GM21381 (cell line): ENCODE measurements around the gene DNAH14.
"Not testable (repeated sequence)": the region's sequence is repeated elsewhere in the genome, so short reads cannot be mapped to it uniquely, and the experiment has no call there.

Source experiments
- ATAC-seq: cut with Tn5 transposase; IDR thresholded peaks from one replicate; pipeline ENCODE4 v1.9.1; 2021; ENCODE audit warnings: mild to moderate bottlenecking, moderate library complexity; ENCODE audit not compliant: unreplicated experiment

Gene DNAH14

DNA sequence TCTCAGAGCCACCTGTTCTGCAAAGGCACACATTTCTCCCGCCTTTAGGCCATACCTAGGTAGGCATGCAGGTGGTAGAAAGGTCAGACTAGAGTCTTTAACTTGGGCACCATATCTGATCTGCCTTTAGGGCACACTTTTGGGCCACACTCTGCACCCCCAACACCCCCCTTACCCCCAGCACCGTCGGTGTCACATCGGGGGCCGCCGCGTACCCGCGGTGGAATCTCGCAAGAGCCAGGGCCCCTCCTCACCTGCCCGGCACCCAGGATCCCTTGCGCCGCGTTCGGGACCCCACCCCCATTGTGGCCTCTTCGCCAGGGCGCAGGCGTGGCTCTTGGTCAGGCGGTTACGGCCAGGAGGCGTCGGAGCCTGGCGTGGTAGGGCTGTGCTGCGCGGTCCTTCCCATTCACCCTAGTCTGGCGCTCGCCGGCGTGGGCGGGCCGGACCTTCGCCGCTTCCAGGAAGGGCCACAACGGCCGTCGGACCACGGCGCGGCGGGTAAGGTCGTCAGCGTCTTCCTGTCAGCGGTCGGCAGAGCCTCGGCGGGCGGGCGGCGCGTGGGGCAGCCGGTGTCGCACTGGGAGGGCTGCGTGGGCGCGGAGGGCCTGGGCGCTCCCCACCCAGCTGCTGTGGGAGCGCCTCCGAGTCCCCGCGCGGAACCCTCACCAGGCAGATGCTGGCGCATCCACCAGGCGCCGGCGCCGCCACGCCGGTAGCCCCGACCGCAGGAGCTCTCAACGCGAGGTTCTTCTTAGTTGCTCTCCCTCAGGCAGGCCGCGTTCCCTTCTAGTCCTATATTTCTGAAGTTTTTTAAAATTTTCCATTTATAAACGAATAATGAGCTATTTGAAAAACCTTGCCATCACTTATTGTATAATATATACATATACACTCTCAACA, at the start of gene DNAH14:
DNAH14 (plus strand) TSS at position 341 of the 903 bp plus-strand sequence. CDS start 23,028 bp downstream, outside the sequence.
- ATAC-seq, result peak; percentile 69

DNA sequence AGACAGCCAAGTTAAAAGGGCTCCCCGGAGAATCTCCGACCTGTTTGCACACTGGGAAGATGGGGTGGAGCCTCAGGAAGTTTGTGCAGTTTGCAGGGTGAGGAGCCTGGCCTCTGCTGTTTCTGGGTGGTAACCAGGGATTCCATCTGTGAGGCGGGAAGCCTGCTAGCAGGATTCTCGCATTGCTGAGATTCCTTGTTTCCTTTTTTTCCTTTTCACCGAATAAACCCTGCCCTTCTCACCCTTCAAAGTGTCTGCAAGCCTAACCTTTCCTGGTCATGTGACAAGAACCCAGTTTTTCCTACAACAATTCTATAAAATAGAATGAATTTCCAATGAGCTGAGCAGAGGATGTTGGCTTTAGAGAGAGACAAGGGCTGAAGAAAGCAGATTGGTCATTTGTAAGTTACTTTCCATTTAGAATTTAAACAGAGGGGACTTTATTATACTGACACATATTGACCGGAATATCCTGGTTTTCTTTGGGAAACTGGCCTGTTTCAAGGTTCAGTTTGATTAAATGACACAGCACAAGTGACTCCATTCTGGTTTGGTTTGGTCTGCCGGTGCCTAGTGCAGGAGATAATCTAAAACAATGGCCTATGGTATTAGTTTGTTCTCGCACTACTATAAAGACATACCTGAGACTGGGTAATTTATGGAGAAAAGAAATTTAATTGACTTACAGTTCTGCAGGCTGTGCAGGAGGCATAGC, 48.7 kb upstream of the DNAH14 start:
- ATAC-seq, result no peak

DNA sequence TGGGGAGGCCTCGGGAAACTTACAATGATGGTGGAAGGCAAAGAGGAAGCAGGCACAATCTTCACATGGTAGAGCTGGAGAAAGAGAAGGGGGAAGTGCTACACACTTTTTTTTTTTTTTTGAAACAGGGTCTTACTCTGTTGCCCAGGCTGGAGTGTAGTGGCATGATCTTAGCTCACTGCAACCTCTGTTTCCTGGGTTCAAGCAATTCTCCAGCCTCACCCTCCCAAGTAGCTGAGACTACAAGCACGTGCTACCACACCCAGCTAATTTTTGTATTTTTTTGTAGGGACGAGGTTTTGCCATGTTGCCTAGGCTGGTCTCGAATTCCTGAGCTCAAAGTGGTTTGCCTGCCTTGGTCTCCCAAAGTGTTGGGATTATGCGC, 48.2 kb upstream of the DNAH14 start:
- ATAC-seq, result not testable (repeated sequence)

DNA sequence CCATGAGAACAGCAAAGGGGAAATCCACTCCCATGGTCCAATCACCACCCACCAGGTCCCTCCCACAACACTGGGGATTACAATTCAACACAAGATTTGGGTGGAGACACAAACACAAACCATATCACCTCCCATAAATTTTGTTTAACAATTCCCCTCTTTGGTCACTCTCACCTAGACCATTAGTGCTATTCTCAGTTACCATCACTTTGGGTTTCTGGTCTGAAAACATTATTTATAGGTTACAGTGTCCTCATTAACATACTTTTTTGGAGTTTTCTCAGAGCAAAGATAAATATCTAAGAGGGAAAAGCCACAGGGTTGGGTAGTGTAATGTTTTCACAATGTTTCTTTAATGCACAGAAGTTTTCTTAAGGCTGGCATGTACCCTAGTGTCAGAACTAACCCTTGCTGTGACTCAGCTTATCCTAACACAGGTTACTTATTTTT, 47.7 kb upstream of the DNAH14 start:
- no peak for ATAC-seq

DNA sequence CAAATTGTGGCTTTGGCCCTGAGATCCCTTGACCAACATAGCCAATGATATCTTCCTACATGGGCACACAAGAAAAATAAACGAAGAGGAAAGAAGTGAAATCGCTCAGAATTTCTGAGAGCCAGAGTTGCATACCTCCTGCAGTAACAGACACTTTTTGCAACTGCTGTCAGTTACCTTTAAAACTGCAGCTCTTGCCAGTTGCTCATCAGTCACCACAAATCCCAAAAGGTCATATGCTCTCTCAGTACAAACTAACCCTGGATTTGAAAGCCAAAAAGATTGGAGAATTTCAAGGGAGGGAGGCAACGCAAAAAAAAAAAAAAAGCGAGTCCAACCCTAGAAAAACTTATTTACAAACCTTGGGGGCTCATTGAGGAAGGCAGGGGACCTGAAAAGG, 47.2 kb upstream of the DNAH14 start:
- ATAC-seq, result no peak

DNA sequence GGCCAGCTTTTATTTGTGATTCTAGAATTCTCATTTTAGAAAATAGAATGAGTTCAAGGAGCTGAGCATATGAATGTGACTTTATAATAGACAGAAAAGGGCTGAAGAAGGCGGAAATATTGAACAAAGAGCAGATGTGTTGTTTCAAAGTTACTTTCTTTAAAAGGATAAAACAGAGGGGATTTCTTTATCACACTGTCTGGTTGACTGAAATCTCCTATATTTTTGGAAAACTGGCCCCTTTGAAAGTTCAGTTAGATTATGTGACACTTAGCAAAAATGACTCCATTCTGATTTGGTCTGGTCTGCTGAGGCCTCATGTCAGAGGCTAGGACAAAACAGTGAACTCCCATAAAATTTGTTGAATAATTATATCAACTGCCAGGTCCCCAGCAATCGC, 46.4 kb upstream of the DNAH14 start:
- no peak for ATAC-seq

DNA sequence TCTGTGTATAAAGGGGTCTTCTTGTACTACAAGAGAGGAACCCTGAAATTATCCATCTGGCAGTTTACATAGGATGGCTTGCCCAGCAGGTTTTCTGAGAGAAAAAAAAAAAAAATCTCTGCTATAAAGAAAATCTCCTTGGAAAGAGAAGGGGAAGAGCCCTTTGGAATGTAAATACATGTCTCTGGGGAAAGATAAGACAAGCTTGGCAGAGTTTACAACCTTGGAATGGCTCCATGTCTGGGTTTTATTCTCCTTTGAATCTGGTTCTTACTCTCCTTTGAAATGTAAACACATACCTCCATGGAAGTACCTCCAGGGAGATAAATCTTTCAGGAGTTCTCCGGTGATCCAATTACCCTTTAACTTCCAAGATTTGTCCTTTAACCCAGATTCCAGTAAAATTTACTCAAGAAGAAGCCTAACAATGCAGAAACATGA, 45.1 kb upstream of the DNAH14 start:
- no peak for ATAC-seq

DNA sequence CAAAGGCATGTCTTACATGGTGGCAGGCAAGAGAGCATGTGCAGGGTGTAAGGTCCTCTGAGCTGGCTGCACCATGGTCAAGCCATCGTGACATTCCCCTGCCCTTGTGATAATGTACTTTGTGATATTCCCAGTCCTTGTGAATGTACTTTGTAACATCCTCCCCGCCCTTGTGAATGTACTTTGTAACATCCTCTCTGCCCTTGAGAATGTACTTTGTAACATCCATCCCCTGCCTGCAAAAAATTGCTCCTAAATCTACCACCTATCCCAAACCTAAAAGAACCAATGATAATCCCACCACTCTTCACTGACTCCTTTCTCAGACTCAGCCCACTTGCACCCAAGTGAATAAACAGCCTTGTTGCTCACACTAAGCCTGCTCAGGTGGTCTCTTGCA, 44.1 kb upstream of the DNAH14 start:
- not testable (repeated sequence) for ATAC-seq

DNA sequence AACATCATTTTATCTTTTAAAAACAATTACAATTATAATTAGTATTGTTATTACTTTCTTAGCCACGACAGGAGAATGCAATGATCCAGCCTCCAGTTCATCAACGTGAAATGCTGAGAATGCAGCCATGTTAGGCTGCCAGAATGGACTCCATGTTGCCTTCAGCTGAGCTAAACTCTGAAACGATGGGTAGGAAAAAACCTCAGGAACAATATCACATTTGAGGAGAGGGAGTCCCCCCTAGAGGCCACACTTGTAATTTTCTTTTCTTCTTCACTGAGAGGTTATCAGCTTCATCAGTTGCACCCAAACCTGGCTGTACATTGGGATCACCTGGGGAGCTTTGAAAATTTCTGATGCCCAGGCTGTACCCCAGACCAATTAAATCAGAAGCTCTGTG, 34.6 kb upstream of the DNAH14 start:
- no peak for ATAC-seq

DNA sequence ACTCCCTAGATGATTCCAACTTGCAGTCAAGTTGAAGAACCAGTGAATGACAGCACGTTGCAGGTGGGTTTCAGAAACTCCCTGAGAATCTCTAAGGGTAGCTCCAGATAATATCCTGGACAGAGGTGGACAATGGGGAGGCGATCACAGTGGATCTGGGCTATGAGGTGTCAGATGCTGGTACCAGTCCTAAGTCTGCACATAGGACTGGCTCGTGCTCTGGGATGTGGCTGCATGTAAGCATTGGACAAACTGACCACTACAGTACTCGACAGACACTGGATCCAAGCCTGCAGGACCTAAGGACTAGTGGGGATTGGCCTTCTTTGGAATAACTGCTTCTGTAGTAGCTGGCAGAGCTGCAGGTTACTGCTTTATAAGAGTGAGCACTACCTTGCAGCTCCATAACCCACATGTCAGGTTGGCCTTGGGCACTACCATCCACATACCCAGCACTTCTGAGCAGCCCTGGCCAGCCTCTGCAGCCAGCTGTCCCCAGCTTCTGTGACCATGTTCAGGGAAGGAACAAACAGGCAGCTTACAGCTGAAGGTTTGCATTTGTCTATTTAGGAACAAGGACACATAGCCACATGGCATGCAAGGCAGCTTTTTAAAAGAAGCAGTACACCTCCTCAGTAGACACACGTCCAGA, 33.2 kb upstream of the DNAH14 start:
- ATAC-seq, result no peak

DNA sequence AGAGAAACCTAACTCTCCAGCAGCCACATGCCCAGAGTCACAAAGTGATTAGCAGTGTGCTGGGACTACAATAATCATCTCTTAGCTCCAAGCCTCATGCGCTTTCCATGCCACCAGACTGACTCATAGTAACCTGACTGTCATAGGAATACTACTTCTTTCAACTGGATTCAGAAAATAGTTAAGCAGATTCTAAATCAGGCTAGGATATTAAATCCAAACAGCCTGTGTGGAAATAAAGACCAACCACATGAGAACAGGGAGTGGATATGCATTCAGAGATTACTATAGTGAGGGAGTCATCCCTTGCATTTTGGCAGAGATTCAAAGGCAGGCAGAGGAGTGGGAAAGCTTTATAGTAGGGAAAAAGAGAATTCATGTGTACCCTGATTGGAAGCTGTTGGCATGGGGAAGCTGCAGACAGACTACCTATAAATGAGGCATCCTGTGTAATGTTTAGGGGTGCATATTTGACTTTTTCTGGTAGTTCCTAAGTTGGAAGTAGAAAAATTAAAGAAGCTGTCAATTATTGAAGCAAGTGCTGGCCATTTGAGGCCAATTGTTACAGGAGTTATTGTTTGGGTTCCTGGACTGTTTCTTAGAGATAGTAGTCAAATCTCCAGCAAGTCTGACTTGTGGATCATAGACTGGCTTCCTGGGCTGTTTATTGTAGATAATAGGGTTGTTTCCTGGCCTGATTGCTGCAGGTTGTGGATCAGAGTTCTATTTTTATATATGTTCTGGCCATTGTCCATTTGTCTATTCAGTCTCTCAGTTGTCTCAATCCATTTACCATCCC, 31.7 kb upstream of the DNAH14 start:
- no peak for ATAC-seq

DNA sequence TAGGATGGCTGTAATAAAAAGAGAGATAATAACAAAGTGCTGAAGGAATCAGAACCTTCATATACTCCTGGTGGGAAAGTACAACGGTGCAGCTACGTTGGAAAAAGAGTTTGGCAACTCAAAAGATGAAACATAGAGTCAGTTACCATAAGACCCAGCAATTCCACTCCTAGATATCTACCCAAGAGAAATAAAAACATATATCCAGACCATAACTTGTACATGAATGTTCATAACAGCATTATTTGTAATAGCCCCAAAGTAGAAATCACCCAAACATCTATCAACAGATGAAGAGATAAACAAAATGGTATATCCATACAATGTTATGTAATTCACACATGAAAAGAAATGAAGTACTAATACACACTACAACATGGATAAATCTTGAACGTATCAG, 30.5 kb upstream of the DNAH14 start:
- ATAC-seq, result no peak

DNA sequence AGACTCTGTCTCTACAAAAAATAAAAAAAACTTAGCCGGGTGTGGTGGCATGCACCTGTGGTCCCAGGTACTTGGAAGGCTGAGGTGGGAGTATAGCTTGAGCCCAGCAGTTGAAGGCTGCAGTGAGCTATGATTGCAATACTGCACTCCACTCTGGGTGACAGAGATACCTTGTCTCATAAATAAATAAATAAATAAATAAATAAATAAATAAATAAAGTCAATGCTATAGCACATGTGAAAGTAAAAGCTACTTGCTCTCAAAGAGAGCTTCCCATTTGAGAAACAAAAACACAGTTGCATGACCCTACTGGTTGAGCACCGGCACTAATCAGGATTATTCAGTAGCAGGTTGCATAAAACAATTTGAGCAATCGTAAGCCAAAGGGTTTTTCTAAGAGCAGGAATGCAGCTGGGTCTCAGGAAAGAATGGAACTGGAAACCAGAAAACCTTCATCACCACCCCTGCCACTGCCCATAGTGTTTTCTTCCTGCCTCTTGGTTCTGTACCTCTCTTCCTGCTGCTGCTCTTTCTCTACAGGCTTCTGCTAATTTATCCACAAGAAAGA, 29.3 kb upstream of the DNAH14 start:
- ATAC-seq, result no peak

DNA sequence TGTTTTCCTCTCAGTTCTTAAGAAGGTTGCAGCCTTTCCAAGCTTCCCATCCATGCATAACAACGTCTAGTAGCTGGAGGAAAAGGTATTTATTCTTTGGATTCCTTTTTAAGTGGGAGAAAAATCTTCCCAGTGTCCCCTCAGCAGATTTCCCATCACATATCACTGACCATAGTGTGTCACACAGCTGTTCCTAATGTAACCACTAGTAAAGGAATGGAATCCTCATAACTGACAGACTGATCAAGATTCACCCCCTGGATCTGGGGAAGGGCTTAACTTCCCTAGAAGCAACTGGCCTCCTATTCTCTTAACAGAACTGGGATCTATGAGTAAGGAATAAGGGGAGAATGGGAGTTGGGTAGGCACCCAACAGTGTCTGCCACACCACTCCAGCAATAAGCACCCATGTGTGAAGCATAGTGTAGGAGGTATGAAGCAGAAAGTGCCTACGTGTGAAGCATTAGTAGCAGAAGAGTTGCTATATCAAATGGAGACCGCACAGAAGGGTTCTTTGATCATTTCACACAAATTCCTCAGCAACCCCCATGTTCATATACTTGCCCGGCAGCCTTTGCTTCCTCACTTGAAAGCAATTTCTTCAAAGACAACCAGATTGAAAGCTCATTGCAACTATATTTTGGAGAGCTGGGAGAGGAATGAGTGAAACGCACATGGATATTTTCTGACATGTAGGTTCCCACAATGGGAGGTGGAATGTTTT, 28.2 kb upstream of the DNAH14 start:
- no peak for ATAC-seq

DNA sequence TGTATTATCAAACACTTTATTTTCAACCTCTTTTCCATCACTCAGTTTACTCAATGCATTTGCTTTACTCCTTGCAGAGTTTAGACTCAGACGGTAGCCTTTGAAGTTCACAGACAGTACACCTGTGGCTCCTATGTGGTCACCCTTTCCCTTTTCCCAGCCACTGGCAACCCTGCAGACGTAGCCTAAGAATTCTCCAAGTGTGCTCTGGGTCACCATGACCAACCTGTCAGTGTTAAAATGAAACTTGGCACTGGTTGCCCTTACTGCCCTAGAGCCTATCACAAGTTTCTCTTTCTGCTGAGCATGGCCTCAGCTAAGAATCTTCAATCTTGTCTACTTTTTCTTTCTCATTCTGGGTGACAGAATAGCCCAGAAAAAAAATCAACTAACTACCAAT, 25.5 kb upstream of the DNAH14 start:
- ATAC-seq, result no peak

DNA sequence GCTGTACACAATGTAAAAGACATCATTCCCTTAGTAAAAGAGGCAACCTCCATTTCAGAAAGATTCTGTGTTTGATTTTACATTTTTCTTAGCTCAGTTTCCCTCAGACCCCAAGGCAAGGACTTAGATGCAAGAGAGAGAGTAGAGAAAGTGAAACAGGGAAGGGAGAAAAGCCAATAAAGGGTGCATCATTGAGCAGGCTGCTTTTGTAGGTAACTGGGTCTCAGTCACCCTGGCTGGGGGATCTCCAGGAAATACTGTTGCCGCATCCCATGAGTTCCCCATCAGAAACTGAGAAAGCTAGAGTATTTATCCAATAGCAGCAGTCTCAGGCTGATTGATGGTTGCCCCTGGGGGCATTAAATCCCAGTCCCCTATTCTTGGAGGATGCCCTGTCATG, 23.1 kb upstream of the DNAH14 start:
- no peak for ATAC-seq

DNA sequence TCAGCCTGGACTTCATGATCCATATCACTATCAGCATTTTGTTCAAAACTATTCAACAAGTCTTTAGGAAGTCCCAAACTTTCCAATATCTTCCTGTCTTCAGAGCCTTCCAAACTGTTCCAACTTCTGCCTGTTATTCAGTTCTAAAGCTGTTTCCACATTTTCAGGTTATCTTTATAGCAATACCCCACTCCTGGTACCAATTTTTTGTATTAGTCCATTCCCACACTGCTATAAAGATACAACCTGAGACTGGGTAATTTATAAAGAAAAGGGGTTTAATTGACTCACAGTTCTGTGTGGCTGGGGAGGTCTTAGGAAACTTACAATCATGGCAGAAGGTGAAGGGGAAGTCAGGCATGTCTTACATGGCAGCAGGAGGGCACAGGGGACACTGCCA, 18.3 kb upstream of the DNAH14 start:
- no peak for ATAC-seq

DNA sequence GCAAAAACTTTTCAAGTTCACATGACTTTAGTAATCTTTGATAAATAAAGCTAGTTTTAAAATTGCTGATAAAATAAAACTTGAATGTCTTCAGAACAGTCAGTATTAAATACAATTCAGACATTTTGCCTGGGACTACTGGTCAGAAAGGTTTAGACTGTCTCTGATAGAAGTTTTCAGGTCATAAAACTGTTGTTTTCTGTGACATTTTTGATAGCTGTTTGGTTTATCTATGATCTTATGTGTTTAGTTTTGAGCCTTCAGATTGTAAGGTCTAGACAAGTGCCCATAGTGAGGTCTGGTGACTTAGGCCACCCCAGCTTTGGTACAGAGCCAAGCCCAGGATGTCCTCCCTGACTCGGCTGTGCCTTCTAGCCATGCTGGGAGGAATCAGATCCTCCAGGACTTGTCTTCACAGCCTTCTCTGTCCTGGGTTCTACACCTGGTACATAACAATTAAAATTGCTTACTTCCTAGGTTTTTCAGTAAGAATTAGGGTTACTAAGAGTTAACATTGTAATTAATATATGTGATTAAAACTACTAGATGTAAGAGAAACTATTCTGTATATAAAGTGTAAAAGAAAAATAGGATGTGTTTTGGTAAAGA, 15.1 kb upstream of the DNAH14 start:
- no peak for ATAC-seq

DNA sequence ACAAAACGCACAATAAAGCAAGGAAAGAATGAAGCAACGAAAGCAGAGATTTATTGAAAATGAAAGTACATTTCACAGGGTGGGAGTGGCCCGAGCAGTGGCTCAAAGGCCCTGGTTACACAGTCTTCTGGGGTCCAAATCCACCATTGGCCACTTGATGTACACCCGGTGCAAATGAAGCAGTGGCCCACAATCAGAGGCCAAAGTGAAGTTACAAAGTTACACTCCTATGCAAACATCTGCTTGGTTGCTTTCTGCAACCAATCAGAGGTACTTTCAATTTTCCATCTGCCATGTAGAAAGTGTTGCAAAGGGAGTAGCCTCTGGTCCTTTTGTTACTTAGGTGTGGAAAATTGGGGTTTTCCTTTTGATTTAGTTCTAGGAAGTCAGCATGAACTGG, 10.0 kb upstream of the DNAH14 start:
- no peak for ATAC-seq
